Ishikawa (cell line): Measurements from ENCODE around the gene TAAR2.

ENCODE experiments used
- CREB1 ChIP-seq: IDR thresholded peaks from 2 replicates; pipeline ENCODE4 v1.6.1; 2012; ENCODE audit warnings: low read depth
- EP300 ChIP-seq: IDR thresholded peaks from 2 replicates; pipeline ENCODE4 v1.6.1; 2012; ENCODE audit warnings: borderline replicate concordance
- FOXM1 ChIP-seq: IDR thresholded peaks from 2 replicates; pipeline ENCODE4 v1.6.1; 2012; ENCODE audit warnings: low read depth, borderline replicate concordance
- ZBTB7A ChIP-seq: IDR thresholded peaks from 2 replicates; pipeline ENCODE4 v1.6.1; 2012; ENCODE audit warnings: low read depth
- TF ChIP-seq, protein P1 (sequence below): IDR thresholded peaks from 2 replicates; pipeline ENCODE4 v1.6.1; 2012; ENCODE audit warnings: low read depth, mild to moderate bottlenecking
- TF ChIP-seq, protein P2 (sequence below): IDR thresholded peaks from 2 replicates; pipeline ENCODE4 v1.6.1; 2012

DNA sequence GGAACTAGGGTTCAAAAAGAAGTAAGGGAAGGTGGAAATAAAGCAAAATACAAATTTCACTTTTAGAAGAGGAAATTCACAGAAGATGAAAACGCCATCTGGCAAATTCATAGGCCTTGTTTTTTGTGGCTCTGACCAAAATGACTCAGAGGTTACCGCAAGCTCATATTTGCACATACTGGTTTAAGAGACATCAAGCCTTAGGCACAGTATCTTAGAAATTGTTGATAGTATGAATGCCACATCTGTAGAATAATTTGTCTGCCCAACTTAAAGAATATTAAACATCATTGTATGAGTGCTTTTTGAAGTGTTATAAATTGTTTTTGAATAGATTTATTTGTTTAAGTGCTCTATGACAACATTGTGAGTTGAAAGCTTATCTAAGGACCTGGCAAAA is 24.3 kb upstream of the TAAR2 start:
- TF ChIP-seq FOXM1, result no peak
- no peak for TF ChIP-seq EP300
- TF ChIP-seq ZBTB7A, result no peak
- TF ChIP-seq, protein P1, sequence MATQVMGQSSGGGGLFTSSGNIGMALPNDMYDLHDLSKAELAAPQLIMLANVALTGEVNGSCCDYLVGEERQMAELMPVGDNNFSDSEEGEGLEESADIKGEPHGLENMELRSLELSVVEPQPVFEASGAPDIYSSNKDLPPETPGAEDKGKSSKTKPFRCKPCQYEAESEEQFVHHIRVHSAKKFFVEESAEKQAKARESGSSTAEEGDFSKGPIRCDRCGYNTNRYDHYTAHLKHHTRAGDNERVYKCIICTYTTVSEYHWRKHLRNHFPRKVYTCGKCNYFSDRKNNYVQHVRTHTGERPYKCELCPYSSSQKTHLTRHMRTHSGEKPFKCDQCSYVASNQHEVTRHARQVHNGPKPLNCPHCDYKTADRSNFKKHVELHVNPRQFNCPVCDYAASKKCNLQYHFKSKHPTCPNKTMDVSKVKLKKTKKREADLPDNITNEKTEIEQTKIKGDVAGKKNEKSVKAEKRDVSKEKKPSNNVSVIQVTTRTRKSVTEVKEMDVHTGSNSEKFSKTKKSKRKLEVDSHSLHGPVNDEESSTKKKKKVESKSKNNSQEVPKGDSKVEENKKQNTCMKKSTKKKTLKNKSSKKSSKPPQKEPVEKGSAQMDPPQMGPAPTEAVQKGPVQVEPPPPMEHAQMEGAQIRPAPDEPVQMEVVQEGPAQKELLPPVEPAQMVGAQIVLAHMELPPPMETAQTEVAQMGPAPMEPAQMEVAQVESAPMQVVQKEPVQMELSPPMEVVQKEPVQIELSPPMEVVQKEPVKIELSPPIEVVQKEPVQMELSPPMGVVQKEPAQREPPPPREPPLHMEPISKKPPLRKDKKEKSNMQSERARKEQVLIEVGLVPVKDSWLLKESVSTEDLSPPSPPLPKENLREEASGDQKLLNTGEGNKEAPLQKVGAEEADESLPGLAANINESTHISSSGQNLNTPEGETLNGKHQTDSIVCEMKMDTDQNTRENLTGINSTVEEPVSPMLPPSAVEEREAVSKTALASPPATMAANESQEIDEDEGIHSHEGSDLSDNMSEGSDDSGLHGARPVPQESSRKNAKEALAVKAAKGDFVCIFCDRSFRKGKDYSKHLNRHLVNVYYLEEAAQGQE, result no peak
- TF ChIP-seq CREB1, result no peak
- TF ChIP-seq, protein P2, sequence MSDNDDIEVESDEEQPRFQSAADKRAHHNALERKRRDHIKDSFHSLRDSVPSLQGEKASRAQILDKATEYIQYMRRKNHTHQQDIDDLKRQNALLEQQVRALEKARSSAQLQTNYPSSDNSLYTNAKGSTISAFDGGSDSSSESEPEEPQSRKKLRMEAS, result no peak
